ENCODE data around the gene PON3.

PON3 gene

GRCh38 chr7:95330204-95330960 is 65.8 kb downstream of the PON3 start:
- Histone ChIP-seq H2AFZ (ENCODE audit: low read length) (no peak overlapping the region), H3K27ac (ENCODE audit: low read length) (no peak overlapping the region)
- DNase-seq, result peak; percentile 56

GRCh38 chr7:95327356-95327755 is 68.8 kb downstream of the PON3 start:
- Histone ChIP-seq H3K9ac (ENCODE audit: low read length) (no peak overlapping the region), H3K4me2 (ENCODE audit: low read depth, low read length) (no peak overlapping the region), H3K27me3 (replicated peaks; ENCODE audit: insufficient read depth, low read length) (peaks cover 29% of the 10 kb centered on the region), H3K36me3 (replicated peaks; ENCODE audit: insufficient read depth, low read length) (no peaks in the 10 kb centered on the region), H3F3A (ENCODE audit: insufficient read depth, low read length) (no peaks in the 10 kb centered on the region), H3K79me2 (ENCODE audit: low read length) (no peaks in the 10 kb centered on the region), H2AFZ (ENCODE audit: low read length) (no peak overlapping the region), H3K9me2 (replicated peaks; ENCODE audit: insufficient read depth, low read length) (no peaks in the 10 kb centered on the region), H3K27ac (ENCODE audit: low read length) (no peak overlapping the region), H3K4me1 (ENCODE audit: low read length) (peaks cover 24% of the 10 kb centered on the region), H3K9me3 (replicated peaks; ENCODE audit: insufficient read depth, low read length) (no peaks in the 10 kb centered on the region), H4K20me1 (ENCODE audit: insufficient read depth, low read length) (no peaks in the 10 kb centered on the region), H3K4me3 (ENCODE audit: low read length) (no peak overlapping the region)
- TF ChIP-seq EZH2phosphoT487 (IDR thresholded peaks at IDR 0.05; ENCODE audit: low read length), result no peak
- no peak for TF ChIP-seq EZH2 (optimal IDR thresholded peaks at IDR 0.05; ENCODE audit: low read depth, low read length)
- TF ChIP-seq CTCF (IDR thresholded peaks at IDR 0.05; ENCODE audit: low read length), result no peak
- no peak for DNase-seq

More at GRCh38 chr7:95330204-95330960, 65.8 kb downstream of the PON3 start:
- Histone ChIP-seq H3K27me3 (replicated peaks; ENCODE audit: insufficient read depth, low read length) (peaks cover 28% of the 10 kb centered on the region), H3K4me2 (ENCODE audit: low read depth, low read length) (peak overlapping the region; percentile 40), H3K36me3 (replicated peaks; ENCODE audit: insufficient read depth, low read length) (no peaks in the 10 kb centered on the region), H3K4me1 (ENCODE audit: low read length) (peaks cover 11% of the 10 kb centered on the region), H3F3A (ENCODE audit: insufficient read depth, low read length) (no peaks in the 10 kb centered on the region), H3K9me2 (replicated peaks; ENCODE audit: insufficient read depth, low read length) (no peaks in the 10 kb centered on the region), H3K9ac (ENCODE audit: low read length) (no peak overlapping the region), H3K79me2 (ENCODE audit: low read length) (no peaks in the 10 kb centered on the region), H3K9me3 (replicated peaks; ENCODE audit: insufficient read depth, low read length) (no peaks in the 10 kb centered on the region), H3K4me3 (ENCODE audit: low read length) (peak overlapping the region; percentile 36; the same call in 1 of the 2 replicates), H4K20me1 (ENCODE audit: insufficient read depth, low read length) (no peaks in the 10 kb centered on the region)
- TF ChIP-seq EZH2 (optimal IDR thresholded peaks at IDR 0.05; ENCODE audit: low read depth, low read length), result no peak
- no peak for TF ChIP-seq EZH2phosphoT487 (IDR thresholded peaks at IDR 0.05; ENCODE audit: low read length)
- no peak for TF ChIP-seq CTCF (IDR thresholded peaks at IDR 0.05; ENCODE audit: low read length)

GRCh38 chr7:95324431-95324830 is 71.7 kb downstream of the PON3 start, which contains the start of gene PON1:
TSS of gene PON1 (minus strand) at chr7:95324532. CDS start at chr7:95324475, 57 bp downstream.
- Histone ChIP-seq H2AFZ (ENCODE audit: low read length) (no peak within 1 kb of the TSS), H3K4me3 (ENCODE audit: low read length) (peak within 1 kb of the TSS; percentile 32), H3K9ac (ENCODE audit: low read length) (no peak within 1 kb of the TSS), H3K9me3 (replicated peaks; ENCODE audit: insufficient read depth, low read length) (no peaks in the 10 kb centered on the region), H3K27ac (ENCODE audit: low read length) (no peak within 1 kb of the TSS), H3K4me1 (ENCODE audit: low read length) (peaks cover 13% of the 10 kb centered on the region), H3K27me3 (replicated peaks; ENCODE audit: insufficient read depth, low read length) (peaks cover 13% of the 10 kb centered on the region; the same call in 1 of the 2 replicates), H3K9me2 (replicated peaks; ENCODE audit: insufficient read depth, low read length) (no peaks in the 10 kb centered on the region), H3K4me2 (ENCODE audit: low read depth, low read length) (peak within 1 kb of the TSS; percentile 61), H3F3A (ENCODE audit: insufficient read depth, low read length) (no peaks in the 10 kb centered on the region), H4K20me1 (ENCODE audit: insufficient read depth, low read length) (no peaks in the 10 kb centered on the region), H3K36me3 (replicated peaks; ENCODE audit: insufficient read depth, low read length) (no peaks in the 10 kb centered on the region), H3K79me2 (ENCODE audit: low read length) (no peaks in the 10 kb centered on the region)
- peak; percentile 79 for DNase-seq
- TF ChIP-seq CTCF (IDR thresholded peaks at IDR 0.05; ENCODE audit: low read length), result no peak
- no peak for TF ChIP-seq EZH2 (optimal IDR thresholded peaks at IDR 0.05; ENCODE audit: low read depth, low read length)
- no peak for TF ChIP-seq EZH2phosphoT487 (IDR thresholded peaks at IDR 0.05; ENCODE audit: low read length)
